COLO668 (cell line): ENCODE results near the gene OMD.

Experiments
- DNase-seq: peaks from one replicate; lab custom pipeline; 2025; ENCODE audit not compliant: unreplicated experiment; lab: John Stamatoyannopoulos, UW

Gene OMD, protein sequence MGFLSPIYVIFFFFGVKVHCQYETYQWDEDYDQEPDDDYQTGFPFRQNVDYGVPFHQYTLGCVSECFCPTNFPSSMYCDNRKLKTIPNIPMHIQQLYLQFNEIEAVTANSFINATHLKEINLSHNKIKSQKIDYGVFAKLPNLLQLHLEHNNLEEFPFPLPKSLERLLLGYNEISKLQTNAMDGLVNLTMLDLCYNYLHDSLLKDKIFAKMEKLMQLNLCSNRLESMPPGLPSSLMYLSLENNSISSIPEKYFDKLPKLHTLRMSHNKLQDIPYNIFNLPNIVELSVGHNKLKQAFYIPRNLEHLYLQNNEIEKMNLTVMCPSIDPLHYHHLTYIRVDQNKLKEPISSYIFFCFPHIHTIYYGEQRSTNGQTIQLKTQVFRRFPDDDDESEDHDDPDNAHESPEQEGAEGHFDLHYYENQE

DNA sequence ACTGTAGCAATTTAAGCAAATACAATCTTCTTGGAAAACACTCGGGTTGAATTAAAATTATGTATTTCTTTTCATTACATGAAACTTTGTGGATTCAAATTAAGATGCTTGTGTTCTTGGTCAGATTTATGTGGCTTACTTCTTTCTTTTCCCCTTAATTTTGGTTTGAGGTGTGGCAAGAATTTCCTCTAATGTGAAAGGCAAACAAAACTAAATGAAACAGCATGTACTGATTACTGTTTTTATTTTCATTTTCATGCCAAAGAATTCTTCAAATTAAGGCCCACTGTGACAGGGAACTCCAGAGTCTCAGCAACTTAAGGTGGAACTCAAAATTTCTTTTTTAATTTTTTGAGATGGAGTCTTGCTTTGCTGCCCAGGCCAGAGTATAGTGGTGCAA, at the start of gene OMD:
TSS of gene OMD (minus strand) at position 132 of the 400 bp plus-strand sequence. CDS start 6,913 bp downstream, outside the sequence.
- no peak for DNase-seq

DNA sequence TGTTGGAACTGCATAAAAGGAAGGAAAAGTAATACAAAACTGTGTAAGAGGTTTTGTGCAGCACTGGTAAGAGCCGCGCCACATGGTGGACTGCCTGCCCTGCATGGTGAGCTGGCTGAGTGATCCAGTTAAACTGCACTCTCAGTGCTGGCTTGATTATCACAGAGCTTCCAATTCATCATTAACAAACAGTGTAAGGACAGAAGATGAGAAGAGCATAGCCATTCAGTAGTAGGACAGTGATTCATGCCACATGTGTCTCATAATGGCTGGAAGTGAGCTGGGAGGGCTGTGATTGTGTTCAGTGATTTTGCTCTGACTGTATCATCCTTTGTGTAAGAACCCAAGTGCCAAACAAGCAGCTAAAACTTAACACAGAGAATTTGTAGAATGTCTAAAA, 43.9 kb upstream of the OMD start:
- no peak for DNase-seq

DNA sequence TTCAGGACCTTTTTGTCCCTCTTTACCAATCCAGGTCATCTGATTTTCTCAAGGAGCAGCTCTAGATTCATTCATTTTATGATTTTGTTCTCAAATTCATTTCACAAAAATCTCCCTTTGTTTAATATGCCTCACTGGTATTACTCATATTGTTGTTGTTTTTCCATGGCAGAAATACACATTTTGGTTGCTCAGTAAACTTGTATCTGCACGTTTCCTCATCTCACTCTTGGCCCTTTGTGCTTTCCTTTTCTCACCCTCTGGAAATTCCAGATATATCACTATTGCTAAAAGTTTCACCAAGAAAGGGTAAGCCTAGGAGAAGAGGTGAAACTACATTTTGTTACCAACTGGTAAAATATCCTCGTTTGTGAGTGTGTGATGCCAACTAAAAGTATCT, 43.2 kb upstream of the OMD start:
- DNase-seq: no peak

DNA sequence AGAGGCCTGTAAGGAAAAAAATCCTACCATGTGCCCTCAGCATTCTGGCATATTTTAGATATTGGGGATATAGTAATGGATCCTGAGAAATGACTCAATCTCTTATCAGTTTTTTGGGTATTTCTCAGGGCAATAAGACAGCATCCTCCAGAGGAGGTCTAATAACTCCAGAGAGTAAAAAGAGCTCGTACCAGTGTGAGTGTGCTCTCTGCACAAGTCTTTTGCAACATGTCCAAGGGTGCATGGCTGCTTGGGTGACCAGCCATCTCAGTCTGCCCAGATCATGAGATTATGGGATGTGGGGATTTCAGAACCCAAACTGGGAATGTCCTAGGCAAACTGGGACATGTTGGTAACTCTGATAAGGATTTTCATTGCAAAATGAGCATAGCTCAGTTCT, 42.8 kb upstream of the OMD start:
- no peak for DNase-seq

DNA sequence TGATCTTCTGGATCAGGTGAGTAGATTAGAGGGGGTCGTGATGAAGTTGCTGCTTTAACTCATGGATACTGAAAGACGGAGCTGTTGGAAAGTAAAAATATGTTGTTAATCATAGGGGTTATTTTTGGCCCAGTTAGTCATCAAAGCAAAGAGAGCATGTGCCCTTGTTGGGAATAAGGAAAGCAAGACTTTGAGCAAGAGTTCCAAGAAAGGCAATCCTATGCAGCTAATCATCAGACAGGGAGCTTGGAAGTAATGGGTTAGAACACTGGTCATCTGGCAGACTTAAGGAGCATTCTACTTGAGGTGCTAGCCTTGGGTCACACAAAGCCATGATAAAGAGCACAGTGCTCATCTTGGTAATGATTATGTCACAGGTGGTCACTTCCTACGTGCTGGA, 39.7 kb upstream of the OMD start:
- no peak for DNase-seq

DNA sequence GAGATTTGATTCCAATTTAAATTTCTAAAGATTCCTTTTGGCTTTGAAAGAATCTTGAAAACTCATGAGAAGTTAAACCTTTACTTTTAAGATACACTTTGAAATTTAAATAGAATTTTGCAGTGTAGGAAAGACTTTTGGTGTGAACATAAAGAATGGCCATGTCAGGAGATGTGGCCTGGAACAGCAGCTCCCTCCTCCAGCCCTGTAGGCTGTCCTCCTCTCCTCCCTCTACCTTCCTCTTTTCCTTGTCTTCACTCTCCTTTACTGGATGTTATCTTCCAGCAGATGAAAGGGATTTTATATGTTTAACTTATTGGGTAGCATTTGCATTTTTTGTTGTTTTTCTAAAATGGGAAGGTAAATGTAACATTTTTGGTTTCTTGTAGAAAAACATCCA, 39.1 kb upstream of the OMD start:
- DNase-seq: no peak

DNA sequence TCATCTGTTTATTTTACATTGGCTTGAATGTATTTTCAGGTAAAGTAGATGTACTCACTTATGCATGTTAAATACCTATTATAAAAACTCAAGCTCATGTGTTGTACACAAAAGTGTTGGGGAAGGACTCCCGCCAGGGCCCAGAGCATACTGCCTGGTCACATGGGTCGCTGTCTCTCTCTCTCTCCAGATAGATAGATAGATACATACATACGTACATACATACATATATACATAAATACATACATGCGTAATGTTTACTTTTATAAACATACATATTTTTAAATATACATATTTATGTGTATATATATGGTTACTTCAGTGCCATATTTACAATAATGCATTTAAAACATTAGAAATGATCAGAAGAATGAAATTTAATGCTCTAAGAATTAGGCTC, 33.3 kb upstream of the OMD start:
- DNase-seq: no peak

DNA sequence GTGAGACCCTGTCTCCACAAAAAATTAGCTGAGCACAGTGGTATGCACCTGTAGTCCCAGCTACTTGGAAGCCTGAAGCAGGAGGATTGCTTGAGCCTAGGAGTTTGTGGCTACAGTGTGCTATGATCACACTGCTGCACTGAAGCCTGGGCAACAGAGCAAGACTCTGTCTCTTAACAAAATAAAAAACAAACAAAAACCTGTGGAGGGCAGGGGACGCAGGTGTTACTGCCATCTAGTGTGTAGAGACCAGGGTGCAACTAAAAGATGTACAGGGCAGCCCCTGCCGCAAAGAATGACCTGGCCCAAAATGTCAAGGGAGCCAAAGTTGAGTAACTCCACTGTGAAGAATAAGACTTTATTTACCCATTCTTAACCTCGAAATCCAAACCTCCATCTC, 30.9 kb upstream of the OMD start:
- DNase-seq: no peak

DNA sequence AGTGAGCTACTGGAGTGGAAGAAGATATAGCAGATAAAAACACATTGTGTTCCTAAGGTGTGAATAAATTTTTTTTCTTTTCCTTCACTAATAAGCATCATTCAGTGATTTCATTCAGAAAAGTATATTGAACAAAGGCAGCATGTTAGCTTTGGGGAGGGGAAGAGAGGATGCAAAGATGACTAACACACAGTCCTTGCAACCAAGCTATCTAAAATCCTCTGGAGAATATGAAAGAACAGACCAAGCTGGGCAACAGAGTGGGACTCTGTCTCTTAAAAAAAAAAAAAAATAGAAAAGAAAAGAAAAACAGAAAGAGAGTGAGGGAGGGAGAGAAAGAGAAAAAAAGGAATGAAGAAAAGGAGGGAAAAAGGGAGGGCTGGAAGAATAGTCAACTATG, 22.3 kb upstream of the OMD start:
- DNase-seq: no peak

DNA sequence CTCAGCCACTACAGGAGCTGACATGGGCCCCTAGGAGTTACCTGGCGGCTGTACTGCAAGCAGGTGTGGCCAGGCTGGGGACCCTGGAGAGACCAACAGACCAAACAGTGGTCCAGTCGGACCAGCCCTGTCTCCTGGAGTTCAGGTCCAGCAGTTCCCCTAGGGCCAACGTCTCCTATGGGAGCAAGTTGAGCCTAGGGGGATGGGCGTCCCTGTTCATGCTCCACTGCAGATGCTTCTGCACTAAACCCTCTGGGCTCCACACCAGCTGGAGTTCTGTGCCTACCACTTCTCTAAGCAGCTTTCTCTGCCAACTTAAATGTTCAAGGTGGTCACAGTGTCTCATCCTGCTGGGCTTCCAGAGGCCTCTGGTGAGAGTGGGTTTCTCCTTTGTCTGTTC, 20.6 kb upstream of the OMD start:
- no peak for DNase-seq

DNA sequence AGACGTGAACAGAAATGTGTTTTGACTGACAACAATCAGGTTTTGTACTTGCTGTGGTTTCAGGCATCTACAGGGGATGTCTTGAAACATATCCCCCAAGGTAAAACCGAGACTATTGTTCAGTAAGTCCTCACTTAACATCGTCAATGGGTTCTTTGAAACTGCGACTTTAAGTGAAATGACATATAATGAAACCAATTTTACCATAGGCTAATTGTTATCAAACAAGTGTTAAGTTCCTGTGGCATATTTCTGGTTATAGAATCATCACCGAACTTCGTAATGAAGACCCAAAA, 16.4 kb upstream of the OMD start:
- no peak for DNase-seq

DNA sequence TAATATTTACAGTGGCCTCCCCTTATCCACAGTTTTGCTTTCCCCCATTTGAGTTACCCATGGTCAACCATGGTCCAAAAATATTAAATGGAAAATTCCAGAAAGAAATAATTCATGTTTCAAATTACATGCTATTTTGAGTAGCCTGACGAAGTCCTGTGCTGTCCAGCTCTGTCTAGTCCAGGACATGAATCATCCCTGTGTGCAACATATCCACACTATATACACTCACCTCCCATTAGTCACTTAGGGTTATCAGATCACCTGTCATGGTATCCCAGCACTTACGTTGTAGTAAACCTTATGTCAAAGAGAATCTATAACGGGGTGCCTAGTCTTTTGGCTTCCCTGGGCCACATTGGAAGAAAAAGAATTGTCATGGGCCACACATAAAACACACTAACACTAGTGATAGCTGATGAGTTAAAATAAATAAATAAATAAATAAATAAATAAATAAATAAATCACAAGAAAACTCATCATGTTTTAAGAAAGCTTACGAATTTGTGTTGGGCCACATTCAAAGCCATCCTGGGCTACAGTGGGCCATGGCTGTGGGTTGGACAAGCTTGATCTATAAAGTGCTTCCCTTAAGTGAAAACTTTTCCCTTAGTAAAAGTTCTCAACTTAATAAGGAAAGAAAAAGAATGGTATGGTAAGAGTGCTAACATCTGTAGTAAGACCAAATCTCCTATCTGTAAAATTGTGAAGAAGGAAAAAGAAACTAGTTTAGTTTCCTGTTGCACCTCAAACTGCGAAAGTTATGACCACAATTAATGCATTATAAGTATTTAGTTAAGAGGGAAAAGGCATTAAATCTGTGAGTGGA, 15.9 kb upstream of the OMD start:
- no peak for DNase-seq

DNA sequence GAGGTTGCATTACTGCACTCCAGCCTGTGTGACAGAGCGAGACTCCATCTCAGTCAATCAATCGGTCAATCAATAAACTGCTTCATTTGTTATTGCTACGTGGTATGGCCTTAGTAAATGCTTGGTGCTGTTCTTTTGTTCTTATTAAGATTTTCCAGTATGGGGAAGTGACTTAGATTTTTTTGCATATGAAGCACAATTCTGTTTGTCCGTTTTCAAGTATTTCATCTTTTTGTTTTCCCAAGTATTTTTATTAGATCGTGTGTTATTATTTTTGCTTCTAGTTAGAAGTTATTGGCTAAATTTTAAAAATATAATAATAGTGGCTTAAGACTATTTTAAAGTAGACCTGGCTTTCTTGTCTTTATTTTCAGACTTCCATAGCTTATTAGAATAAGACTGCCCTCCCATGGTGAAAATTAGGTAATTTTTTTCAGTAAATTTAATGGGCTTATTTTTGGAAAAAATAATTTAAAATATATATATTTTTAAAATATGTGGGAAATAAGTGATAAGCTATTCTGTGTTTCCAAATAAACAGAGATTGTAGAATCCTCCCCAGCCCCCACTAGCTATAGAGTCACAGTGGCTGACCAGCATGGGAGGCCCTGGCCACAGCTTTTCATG, 14.7 kb upstream of the OMD start:
- DNase-seq: no peak

DNA sequence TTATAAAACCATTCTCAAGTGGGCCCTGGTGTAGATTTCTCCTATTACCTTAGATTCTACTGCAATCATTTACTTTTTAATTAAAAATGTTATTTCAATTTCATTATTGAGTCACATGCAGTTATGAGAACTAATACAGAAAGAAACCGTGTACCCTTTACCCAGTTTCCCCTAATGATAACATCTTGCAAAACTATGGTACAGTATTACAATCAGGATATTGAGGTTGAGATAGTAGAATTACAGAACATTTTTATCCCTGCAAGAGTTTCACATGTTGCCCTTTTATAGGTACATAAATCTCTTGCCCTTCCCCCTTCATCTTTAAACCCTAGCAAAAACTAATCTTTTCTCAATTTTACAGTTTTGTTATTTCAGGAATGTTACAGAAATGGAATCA, 11.0 kb upstream of the OMD start:
- DNase-seq: no peak

DNA sequence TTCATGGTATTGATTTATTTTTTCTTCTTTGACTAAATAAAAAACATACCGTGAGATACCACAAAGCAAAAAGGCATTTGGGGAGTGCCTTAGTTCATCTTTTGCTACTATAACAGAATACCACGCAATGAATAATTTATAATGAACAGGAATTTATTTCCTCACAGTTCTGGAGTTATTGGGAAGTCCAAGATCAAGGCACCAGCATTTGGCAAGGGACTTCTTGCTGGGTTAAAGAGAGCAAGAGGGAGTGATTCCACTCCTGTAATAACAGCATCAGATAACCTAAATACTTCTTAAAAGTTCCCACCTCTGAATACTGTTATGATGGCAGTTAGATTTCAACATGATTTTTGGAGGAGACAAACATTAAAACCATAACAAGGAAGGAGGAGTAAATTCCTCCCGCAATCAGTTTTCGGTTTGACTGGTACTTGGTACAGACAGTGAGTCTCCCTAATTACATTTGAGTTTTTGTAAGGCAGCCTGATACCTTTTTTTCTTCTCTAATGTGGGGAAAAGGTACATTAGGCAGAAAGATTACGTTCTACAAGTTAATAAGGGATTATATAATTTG, 8.8 kb upstream of the OMD start:
- no peak for DNase-seq

DNA sequence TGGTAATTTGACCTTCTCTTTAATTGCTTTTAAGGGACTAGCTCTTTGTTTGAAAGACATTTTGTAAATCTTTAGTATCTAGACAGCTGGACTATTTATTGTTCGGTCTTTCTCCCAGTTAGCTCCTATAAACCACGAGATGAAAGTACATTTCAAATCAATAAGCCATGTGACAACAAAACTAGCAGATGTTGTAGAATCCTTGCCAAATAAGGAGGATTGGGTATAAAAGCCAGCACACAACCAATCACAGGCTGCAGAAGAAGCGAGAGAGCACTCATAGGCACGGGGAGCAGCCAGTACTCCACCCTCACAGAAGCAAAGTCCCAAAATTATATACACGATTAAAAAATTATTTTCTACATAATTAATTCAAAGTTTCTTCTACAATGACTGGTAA, 8.1 kb upstream of the OMD start:
- DNase-seq: no peak

DNA sequence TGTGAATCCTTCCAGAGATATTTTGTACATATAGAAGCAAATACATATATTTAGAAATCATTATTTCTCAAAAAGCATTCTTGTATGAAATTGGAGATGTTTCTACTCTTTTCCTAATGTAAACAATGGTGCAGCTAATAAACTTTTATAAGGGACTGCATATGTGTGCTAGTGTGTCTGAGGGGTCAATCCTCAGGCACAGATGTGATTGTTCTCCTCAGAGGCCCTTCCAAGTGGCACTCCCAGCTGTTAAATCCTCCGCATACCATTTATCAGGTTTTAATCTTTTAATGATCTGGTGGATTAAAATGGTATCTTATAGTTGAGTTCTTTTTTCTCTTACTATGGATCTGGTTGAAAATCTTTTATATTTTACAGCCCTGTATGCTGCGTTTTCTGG, 5.6 kb upstream of the OMD start:
- DNase-seq: no peak

DNA sequence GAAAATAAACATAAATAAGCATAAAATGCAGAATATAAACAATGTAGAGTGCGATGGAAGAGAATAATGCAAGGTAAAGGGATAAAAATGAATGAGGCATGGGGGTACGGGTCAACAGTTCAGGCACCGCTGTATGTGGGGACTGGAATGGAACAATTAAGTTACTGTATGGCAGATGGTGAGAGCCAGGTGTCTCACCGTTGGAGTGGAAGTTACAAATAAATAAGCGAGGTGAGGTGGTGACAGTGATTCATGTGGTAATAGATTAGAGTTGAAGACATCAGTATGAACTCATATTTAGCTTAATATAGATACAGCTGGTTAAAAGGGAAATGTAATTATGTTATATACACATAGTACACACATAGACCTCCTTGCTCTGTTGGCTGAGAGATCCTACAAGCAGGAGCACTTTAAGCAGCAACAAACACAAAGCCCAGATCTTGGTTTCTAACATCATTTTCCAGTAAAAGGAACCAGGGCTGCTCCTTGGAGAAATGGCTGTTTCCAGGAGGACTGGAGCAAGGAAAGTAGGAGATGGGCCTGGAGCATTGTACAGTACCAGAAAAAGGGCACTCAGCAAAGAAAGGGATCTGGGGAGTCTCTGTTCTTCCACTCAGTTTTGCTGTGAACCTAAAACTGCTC, 2.4 kb upstream of the OMD start:
- DNase-seq: peak; percentile 67

DNA sequence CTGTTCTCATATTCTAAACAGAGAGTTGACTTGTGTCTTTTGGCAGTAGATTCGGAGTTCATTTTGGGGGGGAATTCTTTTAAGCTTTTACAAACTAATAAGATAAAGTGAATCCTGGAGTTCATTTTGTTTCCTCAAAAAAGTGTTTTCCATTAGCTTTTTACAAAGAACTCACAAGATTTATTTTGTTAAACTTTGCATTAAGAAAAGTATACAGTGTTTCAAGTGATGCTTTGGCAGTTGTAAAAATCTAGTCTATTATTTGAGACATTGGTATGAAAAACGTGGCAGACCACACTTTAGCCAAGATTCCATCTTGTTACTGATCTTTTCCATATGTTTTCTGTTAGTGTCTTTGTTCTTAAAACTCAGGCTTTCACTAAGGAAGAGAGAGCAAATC, 1.2 kb upstream of the OMD start:
- DNase-seq: no peak

DNA sequence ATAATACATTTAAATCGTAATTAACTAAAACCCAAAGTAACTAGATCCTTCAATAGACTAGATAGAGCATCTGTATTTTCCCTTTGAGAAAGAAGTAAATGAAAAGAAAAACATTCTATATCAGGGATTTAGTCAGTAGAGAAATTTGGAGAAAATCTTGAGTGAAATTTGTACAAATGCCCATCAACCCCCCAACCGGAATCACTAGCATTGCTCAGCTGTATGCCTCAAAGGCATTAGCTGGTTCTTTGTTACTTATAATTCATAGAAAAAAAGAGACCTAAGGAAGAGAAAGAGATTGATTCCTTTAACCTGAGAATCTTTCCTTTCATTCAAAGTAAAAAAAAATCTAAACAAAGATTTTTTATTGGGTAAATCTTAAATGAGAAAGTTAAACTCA, 659 bp downstream of the OMD start:
- DNase-seq: no peak

DNA sequence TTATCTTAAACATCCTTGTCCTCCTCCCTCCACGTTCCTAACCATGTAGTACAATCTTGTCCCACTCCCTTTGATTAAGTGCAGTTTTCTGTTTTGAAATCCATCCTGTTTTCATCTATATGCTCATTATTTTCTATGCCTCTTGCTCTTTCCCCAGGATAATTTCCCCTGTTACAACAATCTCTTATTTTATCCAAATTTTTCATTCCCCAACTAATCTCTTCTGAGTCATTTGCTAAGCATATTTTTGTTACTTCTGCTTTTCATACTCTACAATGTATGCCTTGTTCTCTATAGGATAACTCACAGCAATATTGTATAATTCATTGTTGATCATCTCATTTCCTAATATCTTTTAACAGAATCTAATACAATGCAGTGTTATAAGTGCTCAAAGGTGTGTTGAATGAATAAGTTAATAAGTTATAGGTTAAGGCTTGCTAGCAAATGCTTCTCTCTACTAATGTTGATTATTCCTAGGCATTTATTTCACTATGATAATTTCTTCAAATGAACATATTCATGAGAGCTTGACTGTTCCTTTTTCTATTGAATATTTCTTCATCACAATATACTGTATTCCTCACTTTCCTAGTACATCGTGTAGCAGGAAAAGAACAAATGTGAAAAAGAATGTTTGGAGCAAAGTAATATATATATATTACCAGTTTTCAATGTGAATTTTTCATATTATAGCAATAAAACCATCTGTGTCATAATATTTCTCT, 1.5 kb downstream of the OMD start:
- DNase-seq: no peak
